Endothelial cell of umbilical vein (primary cell): ENCODE measurements around the gene RRAS. TPM values are rescaled to one million over a fixed set of nuclear protein-coding genes. Genes with fewer than 3 reads are reported as not detected.

Source experiments
- BruUV-seq: library from RNA; stranded (reverse); fragments of 400-500 nt; replicated peaks from 2 replicates; lab custom pipeline; 2021; lab: Mats Ljungman, UMichigan
- CTCF ChIA-PET: fragments of 300-600, 350-600 bp; sonication (Branson Sonifier 250); formaldehyde crosslinking; loops from one replicate; lab custom pipeline; 2021; ENCODE audit warnings: antibody characterized with exemption, inconsistent platforms; lab: Charles Lee
- POLR2A ChIA-PET: fragments of 300-600, 350-600 bp; sonication (Branson Sonifier 250); formaldehyde crosslinking; loops from one replicate; lab custom pipeline; 2021; ENCODE audit warnings: antibody characterized with exemption, inconsistent platforms; lab: Charles Lee
- DNase-seq: peaks from one replicate; pipeline ENCODE4 v3.0.0-alpha.2; 2011; ENCODE audit warnings: low read depth, low spot score
- FAIRE-seq: peaks from 2 replicates; lab custom pipeline; 2011; peaks lifted over from hg19 to GRCh38; lab: Jason Lieb, UNC
- H2AFZ ChIP-seq: 2 replicates; pipeline ENCODE4 v1.6.0; 2012; ENCODE audit warnings: low read depth, low read length, control low read depth, inconsistent platforms
- H3K27ac ChIP-seq: 2 replicates; pipeline ENCODE4 v1.5.1; 2011; ENCODE audit warnings: low read depth, mild to moderate bottlenecking, control low read depth, low read length, moderate library complexity; ENCODE audit not compliant: insufficient read depth
- H3K27me3 ChIP-seq, 2 experiments: 2 replicates each; pipeline versions ENCODE4 v1.6.0 to v1.6.1; 2011; ENCODE audit warnings: low read length in 2 of 2, mixed read lengths in 1 of 2; ENCODE audit not compliant: control insufficient read depth in 2 of 2, insufficient read depth in 2 of 2
- H3K36me3 ChIP-seq, 2 experiments: 2 replicates in 1 of 2; 3 replicates in 1 of 2; pipeline ENCODE4 v1.5.1; 2011; ENCODE audit warnings: low read length in 2 of 2, mild to moderate bottlenecking in 1 of 2, moderate library complexity in 1 of 2; ENCODE audit not compliant: control insufficient read depth in 2 of 2, insufficient read depth in 2 of 2; ENCODE audit errors: extremely low read depth in 1 of 2
- H3K4me1 ChIP-seq: 3 replicates; pipeline ENCODE4 v1.5.1; 2011; ENCODE audit warnings: mild to moderate bottlenecking, low read length; ENCODE audit not compliant: control insufficient read depth, insufficient read depth; ENCODE audit errors: extremely low read depth
- H3K4me2 ChIP-seq: 2 replicates; pipeline ENCODE4 v1.6.1; 2011; ENCODE audit warnings: low read length, control low read depth, mixed read lengths; ENCODE audit not compliant: insufficient read depth
- H3K4me3 ChIP-seq, 3 experiments: fragments of 200-600 bp in 1 of 3; sonication (generic), shearing (Covaris generic) in 1 of 3; replicated peaks in 1 of 3; 2 replicates each; pipeline ENCODE4 v1.5.1; 2011 to 2016; ENCODE audit warnings: control low read depth in 3 of 3, low read length in 3 of 3, mild to moderate bottlenecking in 2 of 3, inconsistent platforms in 1 of 3, low read depth in 1 of 3, moderate library complexity in 1 of 3; ENCODE audit not compliant: insufficient read depth in 1 of 3
- H3K79me2 ChIP-seq: 2 replicates; pipeline ENCODE4 v1.6.0; 2012; ENCODE audit warnings: low read length, inconsistent platforms; ENCODE audit not compliant: control insufficient read depth, insufficient read depth
- H3K9ac ChIP-seq: replicated peaks from 2 replicates; pipeline ENCODE3; 2011; ENCODE audit warnings: low read length, control low read depth; ENCODE audit not compliant: insufficient read depth; ENCODE audit errors: extremely low read depth
- H3K9me1 ChIP-seq: replicated peaks from 3 replicates; pipeline ENCODE4 v1.6.0; 2011; ENCODE audit warnings: mild to moderate bottlenecking, low read length; ENCODE audit not compliant: control insufficient read depth, insufficient read depth; ENCODE audit errors: extremely low read depth
- H3K9me3 ChIP-seq: replicated peaks from 2 replicates; pipeline ENCODE4 v1.5.1; 2012; ENCODE audit warnings: low read length, inconsistent platforms; ENCODE audit not compliant: control insufficient read depth, insufficient read depth
- H4K20me1 ChIP-seq: replicated peaks from 2 replicates; pipeline ENCODE3; 2011; ENCODE audit warnings: mild to moderate bottlenecking, low read length; ENCODE audit not compliant: control insufficient read depth, insufficient read depth; ENCODE audit errors: extremely low read depth
- EZH2 ChIP-seq: IDR thresholded peaks from 2 replicates; pipeline ENCODE4 v1.6.1; 2012; ENCODE audit warnings: borderline replicate concordance, low read depth, mild to moderate bottlenecking, moderate library complexity, low read length, inconsistent platforms; ENCODE audit not compliant: severe bottlenecking
- FOS ChIP-seq: IDR thresholded peaks from 2 replicates; pipeline ENCODE4 v1.6.1; 2011; ENCODE audit warnings: mild to moderate bottlenecking, low read length, moderate library complexity, borderline replicate concordance; ENCODE audit not compliant: insufficient read depth
- GATA2 ChIP-seq: IDR thresholded peaks from 2 replicates; pipeline ENCODE4 v1.7.0; 2011; ENCODE audit warnings: low read depth, mild to moderate bottlenecking, moderate library complexity, mixed read lengths, low read length; ENCODE audit not compliant: insufficient read length, insufficient read depth
- JUN ChIP-seq: IDR thresholded peaks from 2 replicates; pipeline ENCODE4 v1.6.1; 2011; ENCODE audit warnings: borderline replicate concordance, low read depth; ENCODE audit not compliant: insufficient read length, insufficient read depth
- MYC ChIP-seq: IDR thresholded peaks from one replicate; pipeline ENCODE4 v1.6.1; 2011; ENCODE audit warnings: mild to moderate bottlenecking, low read depth, low read length
- POLR2A ChIP-seq: IDR thresholded peaks from 2 replicates; pipeline ENCODE4 v1.6.1; 2012; ENCODE audit warnings: low read depth, mild to moderate bottlenecking, control low read depth, low read length
- POLR2AphosphoS5 ChIP-seq: IDR thresholded peaks from 2 replicates; pipeline ENCODE4 v1.6.1; 2012; ENCODE audit warnings: low read depth, mild to moderate bottlenecking, control low read depth, low read length, moderate library complexity; ENCODE audit not compliant: insufficient read depth
- dilution Hi-C: fragments of 300-500 bp; cut with MboI; formaldehyde crosslinking; loops from one replicate; pipeline ENCODE4 v1.15.0; 2019; ENCODE audit warnings: low sequenced_read_pairs; ENCODE audit not compliant: extremely low pct_ligation_motif_present
- intact Hi-C: fragments of 100-400 bp; cut with micrococcal nuclease; formaldehyde crosslinking; loops from one replicate; pipeline ENCODE4 v1.10.0; 2022
- microRNA-seq: library from miRNA; unstranded; fragments of <30 nt; microRNA quantifications from one replicate; pipeline ENCODE4 v1.2.0, GENCODE V29; 2021; ENCODE audit warnings: borderline number of aligned reads, borderline replicate concordance
- polyA plus RNA-seq, 4 experiments: library from polyadenylated mRNA; depleted of rRNA in 3 of 4; stranded (reverse) in 3 of 4; unstranded in 1 of 4; fragments of >200 nt; gene quantifications; 2 replicates each; pipeline versions ENCODE4 v1.2.1 to v1.2.3, GENCODE V29; 2011 to 2012; ENCODE audit warnings: missing spikeins in 1 of 4
- small RNA-seq: library from RNA; depleted of rRNA; stranded (forward); fragments of <200 nt; gene quantifications from one replicate; pipeline ENCODE3, GENCODE V24; 2012; ENCODE audit warnings: low replicate concordance, low read depth; ENCODE audit not compliant: insufficient read depth, insufficient read length
- total RNA-seq: library from RNA; stranded (reverse); gene quantifications from 2 replicates; pipeline ENCODE4 v1.2.3, GENCODE V29; 2021
- TF ChIP-seq, protein P1 (sequence below): IDR thresholded peaks from 2 replicates; pipeline ENCODE4 v1.6.1; 2011; ENCODE audit not compliant: insufficient read depth, insufficient read length
- TF ChIP-seq, protein P2 (sequence below), 2 donors: IDR thresholded peaks; 1 replicate in 1 of 2; 2 replicates in 1 of 2; pipeline ENCODE4 v1.5.1; 2011; ENCODE audit warnings: low read length in 2 of 2, mild to moderate bottlenecking in 2 of 2, moderate library complexity in 2 of 2, control low read depth in 1 of 2, inconsistent platforms in 1 of 2, low read depth in 1 of 2; ENCODE audit not compliant: insufficient read depth in 1 of 2; ENCODE audit errors: extremely low read depth in 1 of 2

The RRAS gene
- total and polyA plus RNA-seq, 2 donors (not counting 3 experiments of a cell fraction or from before 2014, with no cell fraction given), result 89.5 to 250 TPM

DNA sequence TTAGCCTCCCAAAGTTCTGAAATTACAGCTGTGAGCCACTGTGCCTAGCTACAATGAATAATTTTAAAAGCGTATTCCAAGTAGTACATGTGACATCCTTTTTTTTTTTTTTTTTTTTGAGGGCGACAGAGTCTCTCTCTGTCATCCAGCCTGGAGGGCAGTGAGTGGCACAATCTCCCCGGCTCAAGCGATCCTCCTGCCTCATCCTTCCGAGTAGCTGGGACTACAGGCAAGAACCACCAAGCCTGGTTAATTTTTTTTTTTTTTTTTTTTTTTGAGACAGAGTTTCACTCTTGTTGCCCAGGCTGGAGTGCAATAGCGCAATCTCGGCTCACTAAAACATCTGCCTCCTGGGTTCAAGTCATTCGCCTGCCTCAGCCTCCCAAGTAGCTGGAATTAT is 52.7 kb downstream of the RRAS start:
- Histone ChIP-seq H3K9ac (no peak overlapping the region), H3K36me3 (no peaks in the 10 kb centered on the region), H3K4me3 (no peak overlapping the region), H3K27ac (no peak overlapping the region), H3K9me3 (no peaks in the 10 kb centered on the region), H3K4me2 (no peak overlapping the region), H2AFZ (no peak overlapping the region), H4K20me1 (no peaks in the 10 kb centered on the region), H3K27me3 (no peaks in the 10 kb centered on the region), H3K9me1 (no peaks in the 10 kb centered on the region), H3K4me1 (peaks cover 7% of the 10 kb centered on the region), H3K79me2 (peaks cover 7% of the 10 kb centered on the region)
- BruUV-seq, result no TSS peak
- dilution Hi-C loops (no loop called here), intact Hi-C loops (no loop called here)
- DNase-seq (no peak), FAIRE-seq (no peak)
- no peak for TF ChIP-seq JUN
- no peak for TF ChIP-seq FOS
- TF ChIP-seq POLR2A, result no peak
- no peak for TF ChIP-seq GATA2
- TF ChIP-seq, protein P1, sequence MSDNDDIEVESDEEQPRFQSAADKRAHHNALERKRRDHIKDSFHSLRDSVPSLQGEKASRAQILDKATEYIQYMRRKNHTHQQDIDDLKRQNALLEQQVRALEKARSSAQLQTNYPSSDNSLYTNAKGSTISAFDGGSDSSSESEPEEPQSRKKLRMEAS, result no peak
- no peak for TF ChIP-seq MYC
- TF ChIP-seq EZH2, result no peak
- TF ChIP-seq, protein P2, sequence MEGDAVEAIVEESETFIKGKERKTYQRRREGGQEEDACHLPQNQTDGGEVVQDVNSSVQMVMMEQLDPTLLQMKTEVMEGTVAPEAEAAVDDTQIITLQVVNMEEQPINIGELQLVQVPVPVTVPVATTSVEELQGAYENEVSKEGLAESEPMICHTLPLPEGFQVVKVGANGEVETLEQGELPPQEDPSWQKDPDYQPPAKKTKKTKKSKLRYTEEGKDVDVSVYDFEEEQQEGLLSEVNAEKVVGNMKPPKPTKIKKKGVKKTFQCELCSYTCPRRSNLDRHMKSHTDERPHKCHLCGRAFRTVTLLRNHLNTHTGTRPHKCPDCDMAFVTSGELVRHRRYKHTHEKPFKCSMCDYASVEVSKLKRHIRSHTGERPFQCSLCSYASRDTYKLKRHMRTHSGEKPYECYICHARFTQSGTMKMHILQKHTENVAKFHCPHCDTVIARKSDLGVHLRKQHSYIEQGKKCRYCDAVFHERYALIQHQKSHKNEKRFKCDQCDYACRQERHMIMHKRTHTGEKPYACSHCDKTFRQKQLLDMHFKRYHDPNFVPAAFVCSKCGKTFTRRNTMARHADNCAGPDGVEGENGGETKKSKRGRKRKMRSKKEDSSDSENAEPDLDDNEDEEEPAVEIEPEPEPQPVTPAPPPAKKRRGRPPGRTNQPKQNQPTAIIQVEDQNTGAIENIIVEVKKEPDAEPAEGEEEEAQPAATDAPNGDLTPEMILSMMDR (IDR thresholded peaks at IDR 0.05; ENCODE audit: extremely low read depth in 1 of 2, insufficient read depth in 1 of 2, low read depth in 1 of 2, low read length in 2 of 2), result no peak
- no peak for TF ChIP-seq POLR2AphosphoS5
- ChIA-PET CTCF (interaction anchor here (0.5 to 1.3 kb wide), 3 partner anchors 17 to 85 kb away, joined by 3 to 4 read pairs (median 3); no protein-coding TSS in a partner anchor), POLR2A (no interaction called here)

Small RNAs within 50 kb of the gene (microRNA-seq; reads per million reads assigned to microRNA genes)
- gene MIR5088, result not detected

Small RNAs within 50 kb of the gene (small RNA-seq; reads per million reads assigned to genes)
- gene MIR5088, result not detected

Other genes starting within 250 kb of the RRAS start
- not detected in 2 replicates for gene PTH2, start 216.7 kb downstream of the RRAS start, total RNA-seq
- gene PTH2, start 216.7 kb downstream of the RRAS start, polyA plus RNA-seq, result not detected in 2 replicates
- gene GFY, start 214.8 kb downstream of the RRAS start, total RNA-seq, result not detected in 2 replicates
- gene GFY, start 214.8 kb downstream of the RRAS start, polyA plus RNA-seq, result not detected in 2 replicates
- gene SLC17A7, start 198.6 kb downstream of the RRAS start, total RNA-seq, result 0.13 and 0.25 TPM in 2 replicates
- gene SLC17A7, start 198.6 kb downstream of the RRAS start, polyA plus RNA-seq, result 0.06 and 0.07 TPM in 2 replicates
- gene PIH1D1, start 188.3 kb downstream of the RRAS start, total RNA-seq, result 84.1 and 86.9 TPM in 2 replicates
- gene PIH1D1, start 188.3 kb downstream of the RRAS start, polyA plus RNA-seq, result 72.6 and 83.2 TPM in 2 replicates
- gene ALDH16A1, start 186.9 kb downstream of the RRAS start, total RNA-seq, result 27.6 and 38.8 TPM in 2 replicates
- 33.2 and 42.3 TPM in 2 replicates for gene ALDH16A1, start 186.9 kb downstream of the RRAS start, polyA plus RNA-seq
- 4.7 and 5.7 TPM in 2 replicates for gene FLT3LG, start 165.9 kb downstream of the RRAS start, total RNA-seq
- 5.0 and 5.6 TPM in 2 replicates for gene FLT3LG, start 165.9 kb downstream of the RRAS start, polyA plus RNA-seq
- 2,291 and 2,318 TPM in 2 replicates for gene RPL13A, start 152.5 kb downstream of the RRAS start, total RNA-seq
- 4,148 and 5,694 TPM in 2 replicates for gene RPL13A, start 152.5 kb downstream of the RRAS start, polyA plus RNA-seq
- gene RPS11, start 143.7 kb downstream of the RRAS start, total RNA-seq, result 1,764 and 1,843 TPM in 2 replicates
- gene RPS11, start 143.7 kb downstream of the RRAS start, polyA plus RNA-seq, result 4,411 and 4,760 TPM in 2 replicates
- gene FCGRT, start 127.5 kb downstream of the RRAS start, total RNA-seq, result 98.2 and 134 TPM in 2 replicates
- gene FCGRT, start 127.5 kb downstream of the RRAS start, polyA plus RNA-seq, result 197 and 215 TPM in 2 replicates
- 94.4 and 96.1 TPM in 2 replicates for gene RCN3, start 112.1 kb downstream of the RRAS start, total RNA-seq
- gene RCN3, start 112.1 kb downstream of the RRAS start, polyA plus RNA-seq, result 52.7 and 68.3 TPM in 2 replicates
- 77.5 and 79.8 TPM in 2 replicates for gene NOSIP, start 59.6 kb downstream of the RRAS start, total RNA-seq
- 128 and 199 TPM in 2 replicates for gene NOSIP, start 59.6 kb downstream of the RRAS start, polyA plus RNA-seq
- 1.5 and 2.6 TPM in 2 replicates for gene PRRG2, start 58.8 kb downstream of the RRAS start, total RNA-seq
- gene PRRG2, start 58.8 kb downstream of the RRAS start, polyA plus RNA-seq, result 2.9 and 3.0 TPM in 2 replicates
- 35.6 and 37.0 TPM in 2 replicates for gene PRR12, start 49.0 kb downstream of the RRAS start, total RNA-seq
- gene PRR12, start 49.0 kb downstream of the RRAS start, polyA plus RNA-seq, result 1.6 and 1.9 TPM in 2 replicates
- gene SCAF1, start 2.1 kb upstream of the RRAS start, total RNA-seq, result 75.8 and 83.8 TPM in 2 replicates
- gene SCAF1, start 2.1 kb upstream of the RRAS start, polyA plus RNA-seq, result 9.6 and 13.3 TPM in 2 replicates
- 73.5 and 79.1 TPM in 2 replicates for gene IRF3, start 25.7 kb upstream of the RRAS start, total RNA-seq
- gene IRF3, start 25.7 kb upstream of the RRAS start, polyA plus RNA-seq, result 64.8 and 92.1 TPM in 2 replicates
- 52.4 and 58.5 TPM in 2 replicates for gene BCL2L12, start 25.8 kb upstream of the RRAS start, total RNA-seq
- gene BCL2L12, start 25.8 kb upstream of the RRAS start, polyA plus RNA-seq, result 49.8 and 62.2 TPM in 2 replicates
- 234 and 242 TPM in 2 replicates for gene PRMT1, start 37.1 kb upstream of the RRAS start, total RNA-seq
- 542 and 599 TPM in 2 replicates for gene PRMT1, start 37.1 kb upstream of the RRAS start, polyA plus RNA-seq
- gene ADM5, start 49.5 kb upstream of the RRAS start, total RNA-seq, result 3.3 and 4.4 TPM in 2 replicates
- gene ADM5, start 49.5 kb upstream of the RRAS start, polyA plus RNA-seq, result 3.3 and 4.5 TPM in 2 replicates
- 24.7 and 45.7 TPM in 2 replicates for gene CPT1C, start 51.0 kb upstream of the RRAS start, total RNA-seq
- 80.8 and 88.3 TPM in 2 replicates for gene CPT1C, start 51.0 kb upstream of the RRAS start, polyA plus RNA-seq
- gene TSKS, start 123.2 kb upstream of the RRAS start, total RNA-seq, result not detected in 2 replicates
- 0.03 TPM in 1 of 2 replicates, not detected in the other for gene TSKS, start 123.2 kb upstream of the RRAS start, polyA plus RNA-seq
- 108 TPM in 2 replicates for gene AP2A1, start 126.9 kb upstream of the RRAS start, total RNA-seq
- gene AP2A1, start 126.9 kb upstream of the RRAS start, polyA plus RNA-seq, result 113 and 114 TPM in 2 replicates
- gene FUZ, start 173.1 kb upstream of the RRAS start, total RNA-seq, result 14.0 and 15.3 TPM in 2 replicates
- 12.3 and 14.5 TPM in 2 replicates for gene FUZ, start 173.1 kb upstream of the RRAS start, polyA plus RNA-seq
- 55.8 and 62.9 TPM in 2 replicates for gene MED25, start 178.1 kb upstream of the RRAS start, total RNA-seq
- 28.3 and 31.7 TPM in 2 replicates for gene MED25, start 178.1 kb upstream of the RRAS start, polyA plus RNA-seq
- 184 and 187 TPM in 2 replicates for gene PTOV1, start 211.0 kb upstream of the RRAS start, total RNA-seq
- gene PTOV1, start 211.0 kb upstream of the RRAS start, polyA plus RNA-seq, result 116 and 125 TPM in 2 replicates
- gene PNKP, start 227.4 kb upstream of the RRAS start, total RNA-seq, result 112 and 114 TPM in 2 replicates
- 39.4 and 48.4 TPM in 2 replicates for gene PNKP, start 227.4 kb upstream of the RRAS start, polyA plus RNA-seq
- 61.9 and 64.2 TPM in 2 replicates for gene AKT1S1, start 237.2 kb upstream of the RRAS start, total RNA-seq
- gene AKT1S1, start 237.2 kb upstream of the RRAS start, polyA plus RNA-seq, result 68.3 and 76.8 TPM in 2 replicates
- gene TBC1D17, start 237.6 kb upstream of the RRAS start, total RNA-seq, result 36.1 and 39.3 TPM in 2 replicates
- 34.2 and 37.4 TPM in 2 replicates for gene TBC1D17, start 237.6 kb upstream of the RRAS start, polyA plus RNA-seq